HG03565 (cell line): ENCODE measurements around the gene PAK4.

ENCODE experiments used
- ATAC-seq: cut with Tn5 transposase; IDR thresholded peaks from one replicate; pipeline ENCODE4 v1.9.1; 2021; ENCODE audit warnings: mild to moderate bottlenecking, moderate library complexity; ENCODE audit not compliant: unreplicated experiment

PAK4 gene

DNA sequence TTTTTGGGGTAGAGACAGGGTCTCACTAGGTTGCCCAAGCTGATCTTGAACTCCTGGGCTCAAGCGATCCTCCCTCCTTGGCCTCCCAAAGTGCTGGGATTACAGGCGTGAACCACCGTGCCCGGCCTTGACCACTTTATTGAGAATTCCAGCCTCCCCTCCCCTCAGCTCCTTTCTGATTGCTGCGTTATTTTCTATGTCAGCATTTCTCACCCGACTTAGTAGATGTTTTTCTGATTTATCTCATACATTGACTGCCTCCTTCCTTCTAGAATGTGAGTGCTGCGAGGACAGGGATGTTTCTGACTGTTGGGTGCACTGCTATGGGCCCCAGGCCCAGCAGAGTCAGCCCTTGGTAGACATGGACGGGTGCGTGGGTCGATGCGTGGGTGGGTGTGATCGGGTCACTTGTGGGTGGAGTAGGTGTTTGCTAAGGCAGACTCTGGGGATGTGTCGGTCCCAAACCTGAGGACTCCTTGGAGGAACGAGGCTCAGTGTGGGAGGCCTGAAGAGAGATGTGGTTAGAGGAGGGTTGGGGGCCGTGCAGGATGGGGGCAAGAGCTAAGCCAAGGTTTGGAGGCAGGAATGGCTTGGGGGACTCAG is 37.0 kb downstream of the PAK4 start:
- ATAC-seq = no peak

DNA sequence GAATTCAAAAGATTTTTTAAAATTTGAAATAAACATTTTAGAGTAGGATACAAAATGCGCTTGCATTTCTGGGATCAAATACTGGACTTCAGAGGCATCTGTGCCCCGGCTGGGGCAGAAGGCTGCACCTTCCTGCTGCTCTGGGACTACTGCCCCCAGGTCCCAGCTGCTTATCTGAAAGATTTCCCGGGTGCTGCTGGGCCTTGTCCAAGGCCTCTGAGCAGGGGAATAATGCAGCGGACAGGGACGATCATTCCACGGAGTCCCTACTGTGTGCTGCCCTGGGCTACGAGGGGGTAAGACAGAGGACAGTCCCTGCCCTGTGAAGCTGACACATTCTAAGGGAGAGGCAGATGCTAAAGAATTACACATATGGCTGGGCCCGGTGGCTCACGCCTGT is 38.0 kb downstream of the PAK4 start:
- no peak for ATAC-seq

DNA sequence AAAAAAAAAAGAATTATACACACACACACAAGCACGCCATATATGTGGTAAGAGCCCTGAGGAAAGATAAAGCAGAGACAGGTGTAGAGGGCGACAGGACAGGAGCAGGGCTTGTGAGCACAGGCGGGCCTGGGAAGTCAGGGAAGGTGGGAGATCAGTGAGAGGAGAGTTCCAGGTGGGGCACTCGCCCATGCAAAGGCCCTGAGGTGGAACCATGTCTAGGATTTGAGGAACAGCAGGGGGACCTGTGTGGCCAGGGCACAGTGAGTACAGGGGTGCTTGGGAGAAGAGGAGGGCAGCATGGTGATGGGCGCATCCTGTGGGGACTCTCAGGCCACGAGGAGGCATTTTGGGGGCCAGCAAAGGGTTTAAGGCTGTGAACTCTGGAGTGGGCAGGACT is 38.7 kb downstream of the PAK4 start:
- no peak for ATAC-seq

DNA sequence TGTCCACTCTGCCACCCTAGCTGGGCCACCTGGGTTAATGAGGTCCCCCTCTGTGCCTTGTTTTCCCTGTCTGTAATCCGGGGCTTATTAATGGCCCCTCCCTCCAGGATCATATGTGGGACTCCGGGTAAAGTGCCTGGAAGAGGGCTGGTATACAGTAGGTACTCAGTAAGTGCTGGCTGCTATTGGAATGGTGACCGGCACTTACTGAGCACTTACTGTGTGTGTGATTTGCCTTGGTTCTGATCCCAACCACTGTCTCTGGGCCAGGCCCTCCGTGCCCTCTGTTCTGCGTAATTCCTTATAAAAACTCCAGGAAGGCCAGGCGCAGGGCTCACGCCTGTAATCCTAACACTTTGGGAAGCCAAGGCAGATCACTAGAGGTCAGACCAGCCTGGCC is 40.3 kb downstream of the PAK4 start:
- no peak for ATAC-seq

DNA sequence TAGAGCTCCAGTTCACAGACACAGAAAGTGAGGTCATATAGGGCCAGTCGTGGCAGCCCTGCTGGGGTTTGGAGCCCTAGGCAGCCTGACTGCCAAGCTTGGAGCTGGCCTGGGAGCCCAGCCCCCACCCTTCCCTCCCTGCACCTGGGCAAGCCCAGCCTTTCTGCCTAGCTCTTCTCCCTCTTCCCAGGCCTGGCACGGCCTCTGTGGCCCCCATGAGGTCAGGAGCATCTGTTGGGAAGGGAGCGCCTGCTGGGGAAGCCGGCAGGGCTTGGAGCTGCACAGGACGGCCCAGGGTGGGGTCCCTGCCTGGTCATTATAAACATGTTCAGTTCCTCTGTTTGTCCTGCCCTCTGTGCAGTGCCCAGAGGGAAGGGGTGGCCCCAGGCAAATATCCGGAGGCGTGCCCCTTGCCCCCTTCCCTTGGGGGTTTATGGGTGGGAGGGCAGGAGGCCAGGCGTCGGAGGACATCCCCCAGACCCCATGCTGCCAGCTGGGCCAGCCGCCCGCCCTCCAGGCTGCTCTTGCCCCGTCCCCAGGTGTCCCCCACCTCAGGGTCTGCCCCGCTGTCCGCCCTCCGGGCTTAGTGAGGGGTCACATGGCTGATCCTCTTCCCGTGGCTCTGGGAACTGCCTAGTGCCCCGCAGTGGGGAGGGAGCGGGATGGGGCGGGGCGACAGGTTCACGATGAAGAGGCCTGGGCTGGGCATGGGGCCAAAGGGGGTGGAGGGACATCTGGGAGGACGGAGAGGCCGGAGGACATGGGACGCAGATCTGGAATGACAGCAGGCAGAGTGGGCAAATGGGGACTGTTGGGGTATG is 41.2 kb downstream of the PAK4 start:
- no peak for ATAC-seq

DNA sequence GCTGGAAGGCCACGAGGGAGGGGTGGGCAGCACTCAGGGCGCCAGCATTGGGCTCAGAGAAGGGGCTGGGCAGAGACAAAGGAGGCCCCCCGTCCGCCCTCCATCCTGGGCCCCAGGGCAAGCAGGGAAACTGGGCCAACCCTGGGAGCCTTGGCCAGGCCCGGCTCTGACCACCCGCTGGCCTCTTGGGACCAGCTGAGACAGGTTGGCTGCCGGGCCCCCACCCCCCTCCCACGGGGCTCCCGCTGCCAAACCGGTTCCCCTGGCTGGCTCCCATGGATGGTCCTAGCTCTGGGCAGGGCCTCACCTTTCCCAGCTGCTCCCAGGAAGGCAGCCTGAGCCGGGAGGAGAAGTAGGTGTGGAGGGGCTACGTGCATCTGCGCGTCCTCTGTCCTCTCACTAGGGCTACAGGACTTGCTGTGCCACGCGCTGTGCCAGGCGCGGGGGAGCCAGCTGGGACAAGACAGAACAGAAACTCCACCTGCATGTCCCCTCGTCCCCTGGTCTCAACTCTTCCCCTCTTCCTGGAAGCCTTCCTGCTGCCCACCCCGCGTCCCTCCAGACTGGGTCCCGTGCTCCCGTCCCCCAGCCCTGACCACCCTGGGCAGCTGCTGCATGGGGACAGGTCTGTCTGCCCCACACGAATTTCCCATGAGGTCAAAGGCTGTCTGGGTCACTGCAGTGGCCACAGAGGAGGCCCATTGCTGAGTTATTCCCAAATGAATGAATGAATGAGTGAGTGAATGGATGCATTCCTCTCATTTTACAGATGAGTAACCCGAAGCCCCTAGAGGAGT is 42.1 kb downstream of the PAK4 start:
- no peak for ATAC-seq

DNA sequence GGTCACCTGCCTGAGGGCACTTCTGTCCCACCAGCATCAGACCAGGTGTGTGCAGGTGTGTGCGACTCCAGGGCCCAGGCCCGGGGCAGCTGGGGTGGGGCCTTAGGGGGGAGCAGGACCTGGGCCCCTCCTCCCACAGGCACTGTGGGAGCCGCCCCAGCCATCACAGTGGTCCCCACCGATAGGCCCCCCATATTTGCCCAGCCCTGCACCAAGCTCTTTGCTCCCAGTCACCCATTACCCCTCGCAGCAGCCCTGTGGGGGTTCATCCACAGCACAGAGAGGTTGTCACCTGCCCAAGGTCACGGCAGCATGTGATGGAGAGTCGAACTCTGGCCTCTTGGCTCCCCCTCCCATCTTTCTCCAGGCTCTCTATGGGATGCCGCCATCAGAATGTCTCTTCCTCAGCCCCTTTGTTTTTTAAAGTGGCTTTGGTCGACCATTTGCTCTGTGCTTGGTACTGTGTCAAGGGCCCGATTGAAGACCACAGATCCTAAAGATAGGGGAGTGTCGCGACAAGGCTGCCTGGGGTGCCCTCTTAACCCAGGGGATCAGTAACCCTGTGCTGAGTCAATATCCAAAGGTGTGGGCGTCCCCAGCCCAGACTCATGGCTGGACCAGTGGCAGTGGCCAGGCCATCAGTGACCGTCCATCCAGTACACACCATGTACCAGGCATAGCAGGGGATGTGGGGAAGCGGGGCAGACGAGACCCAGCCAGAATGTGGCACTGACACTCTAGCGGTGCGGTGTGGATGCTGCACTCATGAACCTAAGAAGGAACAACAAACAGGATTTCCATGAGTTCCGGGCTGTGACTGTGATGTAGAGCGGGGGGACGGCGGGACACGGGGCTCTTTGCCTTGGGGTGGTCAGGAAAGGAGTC is 42.9 kb downstream of the PAK4 start:
- no peak for ATAC-seq

DNA sequence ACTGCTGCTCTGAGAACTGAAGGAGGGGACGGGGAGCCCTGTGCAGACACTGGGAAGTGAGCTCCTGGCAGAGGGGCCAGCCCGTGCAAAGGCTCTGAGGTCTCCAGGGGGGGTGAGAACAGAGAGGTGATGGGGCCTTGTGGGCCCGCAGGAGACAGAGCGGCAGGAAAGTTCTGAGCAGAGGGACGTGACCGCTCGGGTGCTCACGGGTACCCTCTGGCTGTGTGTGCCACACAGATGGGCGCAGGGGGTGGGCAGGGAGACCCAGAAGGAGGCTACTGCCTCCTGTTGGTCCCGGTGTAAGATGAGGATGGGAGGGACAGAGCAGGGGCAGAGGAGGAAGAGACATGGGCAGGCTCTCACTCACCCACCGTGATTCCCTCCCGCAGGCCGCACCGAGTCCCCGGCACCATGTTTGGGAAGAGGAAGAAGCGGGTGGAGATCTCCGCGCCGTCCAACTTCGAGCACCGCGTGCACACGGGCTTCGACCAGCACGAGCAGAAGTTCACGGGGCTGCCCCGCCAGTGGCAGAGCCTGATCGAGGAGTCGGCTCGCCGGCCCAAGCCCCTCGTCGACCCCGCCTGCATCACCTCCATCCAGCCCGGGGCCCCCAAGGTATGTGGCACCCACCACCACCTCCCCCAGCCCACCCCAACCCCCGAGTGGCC is 43.7 kb downstream of the PAK4 start:
- no peak for ATAC-seq

DNA sequence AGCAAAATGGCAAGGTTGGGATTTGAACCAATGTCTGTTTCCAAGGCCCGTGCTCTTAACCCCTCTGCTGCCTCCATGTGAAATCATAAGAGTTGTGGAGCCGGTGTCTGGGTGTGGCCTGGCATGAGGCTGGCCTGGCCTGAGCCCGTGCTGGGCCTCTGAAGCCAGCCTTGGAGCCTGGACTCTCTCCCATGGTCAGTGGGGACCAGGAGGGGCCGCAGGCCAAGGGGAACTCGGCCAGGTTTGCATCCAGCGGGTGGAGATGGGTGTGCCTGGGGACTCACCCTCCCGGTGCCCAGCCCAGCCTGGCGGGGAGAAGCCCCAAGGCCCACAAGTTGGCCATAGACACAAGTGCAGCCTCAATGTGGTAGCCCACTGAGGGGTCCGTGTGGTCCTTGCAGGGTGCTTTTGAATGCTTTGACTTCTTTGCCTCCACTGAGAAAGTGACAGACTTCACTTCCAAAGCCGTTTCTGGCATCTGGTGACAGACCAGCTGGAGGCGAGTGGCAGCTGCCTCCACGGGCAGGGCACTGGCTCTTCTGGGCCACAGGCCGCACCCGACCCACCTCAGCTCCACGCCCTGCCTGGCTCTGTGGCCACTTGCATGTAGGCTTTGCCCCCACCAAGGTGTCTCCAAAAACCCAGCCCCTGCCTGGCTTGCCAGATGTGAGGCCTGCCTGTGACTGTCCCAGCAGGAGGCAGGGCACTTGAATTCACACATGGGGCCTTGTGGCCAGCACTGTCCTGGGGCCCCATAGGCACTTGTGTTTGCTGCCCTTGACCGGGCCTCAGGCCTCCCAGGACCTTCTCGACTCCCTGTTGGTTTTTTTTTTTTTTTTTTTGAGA is 45.0 kb downstream of the PAK4 start:
- ATAC-seq = no peak

DNA sequence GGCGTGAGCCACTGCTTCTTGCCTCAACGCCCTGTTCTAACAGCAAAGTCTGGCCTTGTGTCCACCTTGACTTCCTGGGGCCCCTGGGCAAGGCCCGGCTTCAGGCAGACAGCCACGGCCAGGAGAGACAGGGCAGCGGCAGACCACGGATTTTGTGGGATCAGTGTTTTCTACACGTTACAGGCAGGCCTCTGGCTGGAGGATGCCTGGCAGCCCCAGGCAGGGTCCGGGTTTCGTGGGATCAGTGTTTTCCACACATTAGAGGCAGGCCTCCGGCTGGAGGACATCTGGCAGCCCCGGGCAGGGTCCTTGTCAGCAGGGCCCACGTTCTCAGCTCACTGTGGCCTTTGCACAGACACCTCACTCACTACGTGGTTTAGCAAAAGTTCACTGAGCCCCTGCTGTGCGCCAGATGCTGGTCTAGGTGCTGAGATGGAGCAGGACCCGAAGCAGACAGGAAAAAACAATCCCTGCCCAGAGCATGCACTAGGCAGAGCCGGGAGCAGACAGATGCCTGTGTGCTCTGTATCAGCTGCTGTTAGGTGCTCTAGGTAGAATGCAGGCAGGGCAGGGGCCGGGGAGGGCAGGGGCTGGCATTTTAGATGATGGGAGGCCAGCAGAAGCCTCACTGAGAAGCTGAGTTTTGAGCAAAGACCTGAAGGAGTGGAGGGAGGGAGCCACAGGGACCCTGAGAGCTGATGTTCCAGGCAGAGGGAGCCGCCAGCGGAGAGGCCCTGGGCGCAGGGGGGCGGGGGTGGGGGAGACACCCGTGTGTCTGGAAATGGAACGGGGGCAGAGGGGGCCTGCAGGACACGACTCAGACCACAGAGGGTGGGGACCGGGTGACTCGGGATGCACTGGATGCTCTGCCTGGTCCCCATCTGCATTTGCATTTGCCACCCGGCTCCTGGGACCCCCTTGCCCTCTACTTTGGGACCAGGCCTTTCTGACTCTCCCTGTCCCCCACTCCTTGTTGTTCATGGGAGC is 46.2 kb downstream of the PAK4 start:
- no peak for ATAC-seq

DNA sequence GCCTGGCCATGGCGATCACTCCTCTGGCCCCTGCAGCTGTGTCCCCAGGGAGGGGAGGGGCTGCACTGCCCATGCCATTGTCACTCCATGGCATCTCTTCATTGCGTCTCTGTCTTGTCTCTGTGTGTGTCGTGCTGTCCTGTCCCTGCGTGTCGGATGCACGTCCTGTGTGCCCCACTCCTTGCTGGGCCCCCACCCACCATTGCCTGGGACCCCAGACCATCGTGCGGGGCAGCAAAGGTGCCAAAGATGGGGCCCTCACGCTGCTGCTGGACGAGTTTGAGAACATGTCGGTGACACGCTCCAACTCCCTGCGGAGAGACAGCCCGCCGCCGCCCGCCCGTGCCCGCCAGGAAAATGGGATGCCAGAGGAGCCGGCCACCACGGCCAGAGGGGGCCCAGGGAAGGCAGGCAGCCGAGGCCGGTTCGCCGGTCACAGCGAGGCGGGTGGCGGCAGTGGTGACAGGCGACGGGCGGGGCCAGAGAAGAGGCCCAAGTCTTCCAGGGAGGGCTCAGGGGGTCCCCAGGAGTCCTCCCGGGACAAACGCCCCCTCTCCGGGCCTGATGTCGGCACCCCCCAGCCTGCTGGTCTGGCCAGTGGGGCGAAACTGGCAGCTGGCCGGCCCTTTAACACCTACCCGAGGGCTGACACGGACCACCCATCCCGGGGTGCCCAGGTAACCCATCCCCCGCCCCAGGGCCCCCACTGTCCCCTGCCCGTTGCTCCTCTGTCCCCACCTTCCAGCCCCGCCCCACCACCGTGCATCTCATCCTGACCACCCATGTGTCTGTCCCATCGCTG is 47.3 kb downstream of the PAK4 start:
- no peak for ATAC-seq

DNA sequence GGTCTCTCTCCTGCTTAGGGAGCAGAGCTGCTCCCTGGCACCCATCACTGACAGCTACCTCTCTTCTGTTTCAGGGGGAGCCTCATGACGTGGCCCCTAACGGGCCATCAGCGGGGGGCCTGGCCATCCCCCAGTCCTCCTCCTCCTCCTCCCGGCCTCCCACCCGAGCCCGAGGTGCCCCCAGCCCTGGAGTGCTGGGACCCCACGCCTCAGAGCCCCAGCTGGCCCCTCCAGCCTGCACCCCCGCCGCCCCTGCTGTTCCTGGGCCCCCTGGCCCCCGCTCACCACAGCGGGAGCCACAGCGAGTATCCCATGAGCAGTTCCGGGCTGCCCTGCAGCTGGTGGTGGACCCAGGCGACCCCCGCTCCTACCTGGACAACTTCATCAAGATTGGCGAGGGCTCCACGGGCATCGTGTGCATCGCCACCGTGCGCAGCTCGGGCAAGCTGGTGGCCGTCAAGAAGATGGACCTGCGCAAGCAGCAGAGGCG is 48.0 kb downstream of the PAK4 start:
- ATAC-seq = no peak

DNA sequence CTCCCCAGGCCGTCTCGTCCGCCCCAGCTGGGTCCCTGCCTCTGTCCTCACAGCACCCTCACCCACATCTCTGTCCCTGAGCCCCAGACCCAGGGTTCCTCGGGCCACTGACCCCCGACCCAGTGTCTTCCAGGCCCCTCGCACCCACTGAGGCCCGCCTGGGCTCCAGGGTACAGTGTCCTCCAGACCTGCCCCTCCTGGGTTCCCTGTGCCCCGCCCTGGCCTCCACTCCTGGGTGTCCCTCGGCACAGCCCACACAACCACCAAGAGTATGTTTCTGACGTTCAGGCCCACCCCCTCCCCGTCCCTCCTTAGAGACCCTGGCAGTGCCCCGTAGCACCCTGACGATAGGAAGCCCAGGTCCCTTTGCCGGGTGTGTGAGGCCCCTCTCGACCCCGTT is 48.6 kb downstream of the PAK4 start:
- no peak for ATAC-seq

DNA sequence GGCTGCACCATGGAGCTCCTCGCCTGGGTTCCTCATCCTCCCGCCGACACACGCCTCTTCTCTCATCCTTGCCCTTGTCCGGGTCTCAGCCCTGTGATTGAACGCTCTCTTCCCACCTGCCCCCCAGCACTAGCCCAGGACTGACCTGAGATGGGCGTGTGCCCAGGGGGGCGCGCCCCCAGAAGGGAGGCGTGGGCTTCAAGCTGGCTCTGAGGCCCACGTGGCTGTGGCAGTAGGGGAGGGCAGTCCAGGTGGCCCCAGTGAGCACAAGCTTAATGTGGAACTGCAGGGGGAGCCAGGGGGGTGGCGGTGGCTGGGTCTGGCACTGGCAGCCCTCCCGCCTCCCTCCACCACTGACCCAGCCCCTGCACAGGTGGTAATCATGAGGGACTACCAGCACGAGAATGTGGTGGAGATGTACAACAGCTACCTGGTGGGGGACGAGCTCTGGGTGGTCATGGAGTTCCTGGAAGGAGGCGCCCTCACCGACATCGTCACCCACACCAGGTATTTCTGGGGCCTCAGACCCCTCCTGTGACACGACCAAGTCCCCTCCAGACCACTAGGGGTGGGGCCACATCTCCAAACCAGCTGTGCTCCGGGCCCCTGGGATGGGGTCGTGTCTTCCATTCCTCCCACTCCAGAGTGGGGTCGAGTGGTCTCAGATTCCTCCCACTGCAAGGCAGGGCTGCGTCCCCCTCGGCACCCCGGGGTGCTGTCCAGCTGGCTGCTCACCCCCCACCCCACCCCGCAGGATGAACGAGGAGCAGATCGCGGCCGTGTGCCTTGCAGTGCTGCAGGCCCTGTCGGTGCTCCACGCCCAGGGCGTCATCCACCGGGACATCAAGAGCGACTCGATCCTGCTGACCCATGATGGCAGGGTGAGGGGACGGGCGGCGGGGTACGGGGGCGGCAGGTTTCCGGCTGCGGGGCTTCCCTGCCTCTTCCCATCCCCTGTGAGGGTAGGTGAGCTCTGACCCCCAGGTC is 49.3 kb downstream of the PAK4 start:
- ATAC-seq = no peak

DNA sequence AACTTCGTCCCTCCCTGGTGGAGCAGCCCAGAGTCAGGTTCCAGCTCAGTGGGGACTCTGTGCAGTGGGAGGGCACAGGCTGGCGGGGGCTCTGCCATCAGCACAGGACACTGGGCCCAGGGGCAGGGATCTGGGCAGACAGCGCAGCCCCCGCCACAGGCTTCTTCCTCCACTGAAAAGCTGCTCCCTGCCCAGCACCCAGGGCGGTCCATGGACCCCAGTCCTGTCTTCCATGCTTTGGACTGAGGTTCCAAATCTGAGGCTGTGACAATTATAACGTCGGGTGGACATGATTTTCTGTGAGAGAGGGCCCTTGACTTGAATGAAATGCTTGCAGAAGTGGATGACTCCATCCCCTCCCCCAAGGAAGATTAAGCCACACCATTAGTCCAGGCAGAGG is 50.0 kb downstream of the PAK4 start:
- no peak for ATAC-seq

DNA sequence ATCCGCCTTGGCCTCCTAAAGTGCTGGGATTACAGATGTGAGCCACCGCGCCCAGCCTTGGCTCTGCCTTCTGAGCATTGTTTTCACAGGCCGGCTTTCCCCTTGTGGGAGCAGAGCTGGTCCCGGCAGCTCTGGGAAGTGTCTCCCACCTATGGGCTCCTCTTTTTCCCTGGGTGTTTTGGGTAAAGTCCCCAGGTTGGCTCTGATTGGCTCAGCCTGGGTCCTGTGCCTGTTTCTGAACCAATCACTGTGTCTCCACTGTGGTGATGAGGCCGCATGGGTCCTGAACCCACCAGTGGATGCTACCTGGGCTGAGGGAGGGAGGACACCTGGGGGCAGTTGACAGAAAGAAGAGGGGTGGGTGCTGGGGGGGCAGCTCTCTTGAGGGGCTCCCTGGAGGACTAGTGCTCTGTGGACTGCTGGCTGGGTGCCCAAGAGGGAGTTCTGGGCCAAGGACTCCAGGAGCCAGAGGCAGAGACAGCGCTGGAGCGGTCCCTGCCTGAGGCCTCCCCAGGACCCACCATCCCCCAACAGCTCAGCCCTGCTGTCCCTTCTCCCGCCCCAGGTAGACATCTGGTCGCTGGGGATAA is 51.6 kb downstream of the PAK4 start:
- no peak for ATAC-seq
